GM18873 (cell line): ENCODE results near the gene MGAT1.
A peak's percentile ranks its signal among the peaks of the same experiment; 100 is the strongest.
"Not testable (repeated sequence)": the region's sequence is repeated elsewhere in the genome, so short reads cannot be mapped to it uniquely, and the experiment has no call there.

ENCODE experiments used
- ATAC-seq: cut with Tn5 transposase; IDR thresholded peaks from one replicate; pipeline ENCODE4 v1.9.1; 2021; ENCODE audit warnings: mild to moderate bottlenecking, moderate library complexity, moderate number of reproducible peaks; ENCODE audit not compliant: unreplicated experiment, low FRiP score

Gene MGAT1

GRCh38 chr5:180807046-180807445 lies 4.4 kb upstream of the MGAT1 start:
- ATAC-seq: no peak

GRCh38 chr5:180806351-180807011 lies 3.9 kb upstream of the MGAT1 start:
- no peak for ATAC-seq

- ATAC-seq: no peak
Observed at GRCh38 chr5:180804129-180804618, 1.6 kb upstream of the MGAT1 start.

- peak; percentile 54 for ATAC-seq
Observed at GRCh38 chr5:180803181-180804128, 849 bp upstream of the MGAT1 start.

GRCh38 chr5:180801596-180802324 lies 846 bp downstream of the MGAT1 start:
- no peak for ATAC-seq

GRCh38 chr5:180799902-180800801 lies 2.5 kb downstream of the MGAT1 start:
- ATAC-seq: no peak

GRCh38 chr5:180799194-180799593 lies 3.4 kb downstream of the MGAT1 start:
- ATAC-seq: no peak

- ATAC-seq: no peak
Observed at GRCh38 chr5:180798193-180798592, 4.4 kb downstream of the MGAT1 start.

- ATAC-seq: no peak
Observed at GRCh38 chr5:180797256-180798192, 5.1 kb downstream of the MGAT1 start.

GRCh38 chr5:180795771-180796313 lies 6.8 kb downstream of the MGAT1 start:
- no peak for ATAC-seq

- no peak for ATAC-seq
Observed at GRCh38 chr5:180792965-180793287, 9.7 kb downstream of the MGAT1 start.

GRCh38 chr5:180792287-180792964 lies 10.2 kb downstream of the MGAT1 start:
- ATAC-seq: no peak

GRCh38 chr5:180791611-180792213 lies 10.9 kb downstream of the MGAT1 start:
- no peak for ATAC-seq

- no peak for ATAC-seq
Observed at GRCh38 chr5:180790524-180790923, 12.1 kb downstream of the MGAT1 start.

- ATAC-seq: no peak
Observed at GRCh38 chr5:180790020-180790419, 12.6 kb downstream of the MGAT1 start.

- ATAC-seq: not testable (repeated sequence)
Observed at GRCh38 chr5:180788651-180789410, 13.8 kb downstream of the MGAT1 start.
